Measurements from ENCODE around the gene SRD5A1. TPM values are rescaled to one million over a fixed set of nuclear protein-coding genes. Genes with fewer than 3 reads are reported as not detected.

SRD5A1 gene
- total RNA-seq, 4 donors from 2014 or later = 2.2 to 5.6 (median 3.4) TPM

DNA sequence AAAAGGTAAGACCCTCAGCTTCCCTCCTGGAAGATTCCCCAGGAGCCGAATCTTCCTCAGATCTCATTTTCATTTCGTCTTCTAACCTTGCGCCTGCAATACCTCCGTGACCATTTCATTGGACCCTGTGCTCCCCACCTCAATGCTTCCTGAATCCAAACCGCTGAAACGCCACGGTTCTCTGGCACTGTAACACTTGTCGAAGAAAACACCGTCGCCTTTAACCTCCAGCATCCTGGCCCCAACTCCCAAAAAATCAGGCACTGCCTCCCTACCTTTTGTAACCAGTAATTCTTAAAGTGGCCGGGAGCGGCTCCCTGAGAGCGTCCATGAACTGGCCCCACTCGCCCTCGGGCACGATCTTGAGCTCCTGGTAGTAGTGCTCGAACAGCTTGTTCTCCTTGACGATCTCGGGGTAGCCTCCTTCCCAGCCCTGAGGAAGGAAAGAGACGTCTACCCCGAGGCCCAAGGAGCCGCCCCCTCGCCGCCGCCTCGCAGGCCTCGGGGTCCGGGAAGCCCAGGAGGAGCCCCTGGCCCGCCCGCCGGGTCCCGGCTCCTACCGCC, 834 bp upstream of the SRD5A1 start:
- peak; percentile 19 for ATAC-seq
- 1 to 3% methylated on average over 8 to 16 of the region's 33 CpGs for WGBS, 2 donors (ENCODE audit: low coverage in 1 of 2)
- TF ChIP-seq CTCF (IDR thresholded peaks at IDR 0.05) = peak in 1 of 4 experiments; percentile 27
- TF ChIP-seq POLR2A (IDR thresholded peaks at IDR 0.05) = no peak
- no peaks in the 10 kb centered on the region for H3K27me3 ChIP-seq
- peak overlapping the region; percentile 74 to 91 (median 86) for H3K27ac ChIP-seq
- H3K4me1 ChIP-seq = peaks cover 0 to 62% (median 12%) of the 10 kb centered on the region in 3 donors
- peaks cover 0 to 38% of the 10 kb centered on the region in 2 donors for H3K36me3 ChIP-seq
- H3K4me3 ChIP-seq = peak overlapping the region; percentile 85 to 98
- no peaks in the 10 kb centered on the region for H3K9me3 ChIP-seq

GRCh38 chr5:6633469-6634245, 417 bp downstream of the SRD5A1 start:
- H3K27ac ChIP-seq = peak overlapping the region; percentile 74 to 91 (median 86)
- WGBS, 2 donors (ENCODE audit: low coverage in 1 of 2) = 0% methylated on average over 5 to 27 of the region's 75 CpGs

DNA sequence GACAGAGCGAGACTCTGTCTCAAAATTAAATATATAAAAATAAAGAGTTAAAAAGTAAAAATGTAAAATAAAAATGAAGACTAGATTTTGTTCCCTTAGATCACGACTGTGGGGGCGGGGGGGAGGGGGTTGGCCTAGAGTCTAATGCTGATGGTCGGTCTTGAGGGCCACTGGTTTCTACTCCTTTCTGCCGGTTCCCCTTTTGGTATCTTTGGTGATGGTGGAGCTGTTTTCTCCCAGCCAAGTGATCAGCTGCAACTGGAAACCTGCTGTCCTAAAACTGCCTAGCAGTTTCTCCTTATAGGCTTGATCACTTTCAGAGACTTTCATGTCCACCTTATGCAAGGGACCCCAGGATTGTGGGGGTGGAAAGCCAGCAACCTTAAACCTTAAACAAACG, 1.1 kb downstream of the SRD5A1 start:
- Histone ChIP-seq H3K27ac (peak overlapping the region in 1 of 4 donors; percentile 91), H3K4me3 (peak overlapping the region; percentile 85 to 98), H3K9me3 (no peaks in the 10 kb centered on the region), H3K4me1 (peaks cover 0 to 52% (median 12%) of the 10 kb centered on the region in 3 donors), H3K27me3 (no peaks in the 10 kb centered on the region), H3K36me3 (peaks cover 0 to 23% of the 10 kb centered on the region in 2 donors)
- 10 to 18% methylated on average over 4 to 6 of the region's 6 CpGs for WGBS, 2 donors (ENCODE audit: low coverage in 1 of 2)
- no peak for TF ChIP-seq EP300 (IDR thresholded peaks at IDR 0.05)
- no peak for ATAC-seq

More at GRCh38 chr5:6633469-6634245, 417 bp downstream of the SRD5A1 start:
- Histone ChIP-seq H3K4me1 (peaks cover 0 to 56% (median 12%) of the 10 kb centered on the region in 3 donors), H3K9me3 (no peaks in the 10 kb centered on the region), H3K4me3 (peak overlapping the region; percentile 85 to 98), H3K36me3 (peaks cover 0 to 29% of the 10 kb centered on the region in 2 donors), H3K27me3 (no peaks in the 10 kb centered on the region)
- TF ChIP-seq POLR2A (IDR thresholded peaks at IDR 0.05) (peak in 1 of 2 donors; percentile 7), EP300 (IDR thresholded peaks at IDR 0.05) (no peak), POLR2AphosphoS5 (IDR thresholded peaks at IDR 0.05) (no peak), CTCF (IDR thresholded peaks at IDR 0.05) (peak in 2 of 4 experiments; percentile 2 to 39)
- ATAC-seq = peak; percentile 68

DNA sequence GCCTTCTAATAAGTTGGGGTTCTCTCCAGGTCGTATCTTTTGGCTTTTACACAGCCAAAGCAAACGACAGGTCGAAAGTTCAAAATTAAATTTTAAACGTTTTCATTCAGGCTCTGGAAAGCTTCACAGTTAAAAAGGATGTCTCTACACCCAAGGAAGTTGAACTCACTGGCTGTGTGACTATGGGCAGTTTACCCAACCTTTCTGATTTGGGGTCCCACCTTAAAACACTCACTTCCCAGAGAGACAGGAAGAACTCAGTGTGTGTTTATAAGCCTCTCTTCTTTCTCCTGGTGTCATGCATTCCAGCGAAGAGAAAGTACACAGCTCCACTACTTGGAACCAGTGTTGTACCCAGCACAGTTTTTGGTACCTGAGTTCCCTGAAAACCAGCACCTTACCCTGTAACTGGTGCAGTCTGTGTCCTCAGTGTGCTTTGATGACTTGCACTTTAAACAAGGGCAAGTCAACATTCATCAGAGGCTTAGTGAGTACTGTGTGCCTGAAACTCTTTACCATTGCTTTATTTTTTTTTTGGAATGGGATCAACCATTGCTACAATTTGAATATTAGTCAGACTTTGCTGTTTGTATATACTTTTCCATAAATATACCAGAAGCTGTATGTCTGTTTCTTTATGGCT, 1.7 kb downstream of the SRD5A1 start:
- no peak overlapping the region for H3K27ac ChIP-seq
- WGBS, 2 donors (ENCODE audit: low coverage in 1 of 2) = 38 to 61% methylated on average over 3 to 5 of the region's 5 CpGs
- no peaks in the 10 kb centered on the region for H3K27me3 ChIP-seq
- TF ChIP-seq POLR2A (IDR thresholded peaks at IDR 0.05) (no peak), POLR2AphosphoS5 (IDR thresholded peaks at IDR 0.05) (no peak), EP300 (IDR thresholded peaks at IDR 0.05) (no peak), CTCF (IDR thresholded peaks at IDR 0.05) (no peak)
- H3K4me3 ChIP-seq = no peak overlapping the region
- peaks cover 0 to 17% of the 10 kb centered on the region in 2 donors for H3K36me3 ChIP-seq
- no peak for ATAC-seq
- no peaks in the 10 kb centered on the region for H3K9me3 ChIP-seq
- peaks cover 0 to 52% (median 12%) of the 10 kb centered on the region in 3 donors for H3K4me1 ChIP-seq

DNA sequence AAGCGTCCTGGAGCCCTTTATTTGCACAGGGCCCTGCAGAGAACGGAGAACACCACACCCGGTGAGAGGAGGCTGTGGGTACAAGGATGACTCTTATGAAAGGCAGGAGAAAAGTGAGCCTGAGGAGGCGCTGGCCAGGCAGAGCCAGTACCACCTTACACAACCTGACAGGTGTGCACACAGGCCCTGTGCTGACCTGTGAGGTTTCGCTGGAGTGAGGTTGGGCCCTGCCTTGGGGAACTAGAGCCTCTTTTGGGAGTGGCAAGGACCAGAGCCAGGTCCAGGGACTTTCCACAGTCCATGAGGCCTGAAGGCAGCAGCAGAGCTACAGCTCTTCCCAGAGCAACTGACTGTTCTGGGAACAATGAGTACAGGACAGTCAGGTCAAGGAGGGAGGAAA, 3.1 kb downstream of the SRD5A1 start:
- Histone ChIP-seq H3K4me3 (no peak overlapping the region), H3K4me1 (peaks cover 0 to 47% (median 10%) of the 10 kb centered on the region in 3 donors), H3K36me3 (peaks cover 0 to 3% of the 10 kb centered on the region in 2 donors), H3K27ac (peak overlapping the region in 2 of 4 donors; percentile 8 to 29), H3K27me3 (no peaks in the 10 kb centered on the region), H3K9me3 (no peaks in the 10 kb centered on the region)
- TF ChIP-seq EP300 (IDR thresholded peaks at IDR 0.05) (no peak), POLR2A (IDR thresholded peaks at IDR 0.05) (no peak), POLR2AphosphoS5 (IDR thresholded peaks at IDR 0.05) (no peak), CTCF (IDR thresholded peaks at IDR 0.05) (no peak)
- WGBS, 2 donors (ENCODE audit: low coverage in 1 of 2) = no CpG with 5 or more reads among the region's 5 CpGs
- ATAC-seq = no peak

Measured in gastroesophageal sphincter (tissue), 4 donors.